HEK293 (cell line): ENCODE results near the gene RBMS3.

ENCODE experiments used
- GFI1B ChIP-seq: fragments of 450-650 bp; formaldehyde crosslinking; IDR thresholded peaks from 2 replicates; pipeline ENCODE4 v1.5.1; 2016; ENCODE audit warnings: missing biosample characterization, missing genetic modification characterization
- SETDB1 ChIP-seq: IDR thresholded peaks from one replicate; pipeline ENCODE4 v1.6.1; 2017; ENCODE audit warnings: mild to moderate bottlenecking, low read length, moderate library complexity, mixed read lengths; ENCODE audit not compliant: insufficient read length
- ZFP37 ChIP-seq: fragments of 450-650 bp; formaldehyde crosslinking; IDR thresholded peaks from 2 replicates; pipeline ENCODE4 v1.5.1; 2016; ENCODE audit warnings: missing biosample characterization, missing genetic modification characterization
- ZNF175 ChIP-seq: fragments of 450-650 bp; formaldehyde crosslinking; IDR thresholded peaks from 2 replicates; pipeline ENCODE4 v1.5.1; 2016; ENCODE audit warnings: missing biosample characterization, missing genetic modification characterization
- ZNF529 ChIP-seq: fragments of 450-650 bp; formaldehyde crosslinking; IDR thresholded peaks from 2 replicates; pipeline ENCODE4 v1.5.1; 2017; ENCODE audit warnings: missing genetic modification characterization, missing biosample characterization; ENCODE audit not compliant: insufficient replicate concordance
- TF ChIP-seq, protein P1 (sequence below): fragments of 450-650 bp; formaldehyde crosslinking; IDR thresholded peaks from 2 replicates; pipeline ENCODE4 v1.5.1; 2016; ENCODE audit warnings: missing biosample characterization, missing genetic modification characterization
- TF ChIP-seq, protein P2 (sequence below): fragments of 450-650 bp; formaldehyde crosslinking; IDR thresholded peaks from 2 replicates; pipeline ENCODE4 v1.5.1; 2016; ENCODE audit warnings: missing biosample characterization, missing genetic modification characterization, borderline replicate concordance
- TF ChIP-seq, protein P3 (sequence below): fragments of 450-650 bp; formaldehyde crosslinking; IDR thresholded peaks from 2 replicates; pipeline ENCODE4 v1.5.1; 2016; ENCODE audit warnings: missing biosample characterization, missing genetic modification characterization
- TF ChIP-seq, protein P4 (sequence below): fragments of 450-650 bp; formaldehyde crosslinking; IDR thresholded peaks from 2 replicates; pipeline ENCODE4 v1.5.1; 2017; ENCODE audit warnings: missing biosample characterization, missing genetic modification characterization

DNA sequence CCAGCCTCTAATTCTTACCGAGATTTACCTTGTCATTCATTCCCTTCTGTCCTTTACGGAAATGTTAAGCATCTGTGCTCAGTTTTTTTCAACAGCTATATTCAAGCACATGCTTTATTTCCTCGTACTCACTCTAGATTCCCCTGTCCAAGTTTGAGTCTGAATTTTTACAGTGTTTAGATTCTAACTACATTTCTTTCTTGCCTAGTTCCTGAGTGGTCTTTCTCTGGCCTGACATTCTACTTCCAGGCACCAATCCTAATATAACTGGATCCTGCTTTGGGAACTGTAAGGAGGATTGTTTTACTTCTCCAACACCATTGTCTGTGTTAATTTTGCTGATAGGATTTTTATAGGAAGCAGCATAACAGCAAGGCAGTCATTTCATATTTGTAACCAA lies 222.4 kb downstream of the RBMS3 start:
- TF ChIP-seq GFI1B (tag by site-specific recombination), result no peak
- no peak for TF ChIP-seq ZNF529 (tag by site-specific recombination)
- TF ChIP-seq, protein P1, sequence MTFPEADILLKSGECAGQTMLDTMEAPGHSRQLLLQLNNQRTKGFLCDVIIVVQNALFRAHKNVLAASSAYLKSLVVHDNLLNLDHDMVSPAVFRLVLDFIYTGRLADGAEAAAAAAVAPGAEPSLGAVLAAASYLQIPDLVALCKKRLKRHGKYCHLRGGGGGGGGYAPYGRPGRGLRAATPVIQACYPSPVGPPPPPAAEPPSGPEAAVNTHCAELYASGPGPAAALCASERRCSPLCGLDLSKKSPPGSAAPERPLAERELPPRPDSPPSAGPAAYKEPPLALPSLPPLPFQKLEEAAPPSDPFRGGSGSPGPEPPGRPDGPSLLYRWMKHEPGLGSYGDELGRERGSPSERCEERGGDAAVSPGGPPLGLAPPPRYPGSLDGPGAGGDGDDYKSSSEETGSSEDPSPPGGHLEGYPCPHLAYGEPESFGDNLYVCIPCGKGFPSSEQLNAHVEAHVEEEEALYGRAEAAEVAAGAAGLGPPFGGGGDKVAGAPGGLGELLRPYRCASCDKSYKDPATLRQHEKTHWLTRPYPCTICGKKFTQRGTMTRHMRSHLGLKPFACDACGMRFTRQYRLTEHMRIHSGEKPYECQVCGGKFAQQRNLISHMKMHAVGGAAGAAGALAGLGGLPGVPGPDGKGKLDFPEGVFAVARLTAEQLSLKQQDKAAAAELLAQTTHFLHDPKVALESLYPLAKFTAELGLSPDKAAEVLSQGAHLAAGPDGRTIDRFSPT (tag by site-specific recombination), result no peak
- TF ChIP-seq, protein P2, sequence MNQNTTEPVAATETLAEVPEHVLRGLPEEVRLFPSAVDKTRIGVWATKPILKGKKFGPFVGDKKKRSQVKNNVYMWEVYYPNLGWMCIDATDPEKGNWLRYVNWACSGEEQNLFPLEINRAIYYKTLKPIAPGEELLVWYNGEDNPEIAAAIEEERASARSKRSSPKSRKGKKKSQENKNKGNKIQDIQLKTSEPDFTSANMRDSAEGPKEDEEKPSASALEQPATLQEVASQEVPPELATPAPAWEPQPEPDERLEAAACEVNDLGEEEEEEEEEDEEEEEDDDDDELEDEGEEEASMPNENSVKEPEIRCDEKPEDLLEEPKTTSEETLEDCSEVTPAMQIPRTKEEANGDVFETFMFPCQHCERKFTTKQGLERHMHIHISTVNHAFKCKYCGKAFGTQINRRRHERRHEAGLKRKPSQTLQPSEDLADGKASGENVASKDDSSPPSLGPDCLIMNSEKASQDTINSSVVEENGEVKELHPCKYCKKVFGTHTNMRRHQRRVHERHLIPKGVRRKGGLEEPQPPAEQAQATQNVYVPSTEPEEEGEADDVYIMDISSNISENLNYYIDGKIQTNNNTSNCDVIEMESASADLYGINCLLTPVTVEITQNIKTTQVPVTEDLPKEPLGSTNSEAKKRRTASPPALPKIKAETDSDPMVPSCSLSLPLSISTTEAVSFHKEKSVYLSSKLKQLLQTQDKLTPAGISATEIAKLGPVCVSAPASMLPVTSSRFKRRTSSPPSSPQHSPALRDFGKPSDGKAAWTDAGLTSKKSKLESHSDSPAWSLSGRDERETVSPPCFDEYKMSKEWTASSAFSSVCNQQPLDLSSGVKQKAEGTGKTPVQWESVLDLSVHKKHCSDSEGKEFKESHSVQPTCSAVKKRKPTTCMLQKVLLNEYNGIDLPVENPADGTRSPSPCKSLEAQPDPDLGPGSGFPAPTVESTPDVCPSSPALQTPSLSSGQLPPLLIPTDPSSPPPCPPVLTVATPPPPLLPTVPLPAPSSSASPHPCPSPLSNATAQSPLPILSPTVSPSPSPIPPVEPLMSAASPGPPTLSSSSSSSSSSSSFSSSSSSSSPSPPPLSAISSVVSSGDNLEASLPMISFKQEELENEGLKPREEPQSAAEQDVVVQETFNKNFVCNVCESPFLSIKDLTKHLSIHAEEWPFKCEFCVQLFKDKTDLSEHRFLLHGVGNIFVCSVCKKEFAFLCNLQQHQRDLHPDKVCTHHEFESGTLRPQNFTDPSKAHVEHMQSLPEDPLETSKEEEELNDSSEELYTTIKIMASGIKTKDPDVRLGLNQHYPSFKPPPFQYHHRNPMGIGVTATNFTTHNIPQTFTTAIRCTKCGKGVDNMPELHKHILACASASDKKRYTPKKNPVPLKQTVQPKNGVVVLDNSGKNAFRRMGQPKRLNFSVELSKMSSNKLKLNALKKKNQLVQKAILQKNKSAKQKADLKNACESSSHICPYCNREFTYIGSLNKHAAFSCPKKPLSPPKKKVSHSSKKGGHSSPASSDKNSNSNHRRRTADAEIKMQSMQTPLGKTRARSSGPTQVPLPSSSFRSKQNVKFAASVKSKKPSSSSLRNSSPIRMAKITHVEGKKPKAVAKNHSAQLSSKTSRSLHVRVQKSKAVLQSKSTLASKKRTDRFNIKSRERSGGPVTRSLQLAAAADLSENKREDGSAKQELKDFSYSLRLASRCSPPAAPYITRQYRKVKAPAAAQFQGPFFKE (tag by site-specific recombination), result no peak
- TF ChIP-seq, protein P3, sequence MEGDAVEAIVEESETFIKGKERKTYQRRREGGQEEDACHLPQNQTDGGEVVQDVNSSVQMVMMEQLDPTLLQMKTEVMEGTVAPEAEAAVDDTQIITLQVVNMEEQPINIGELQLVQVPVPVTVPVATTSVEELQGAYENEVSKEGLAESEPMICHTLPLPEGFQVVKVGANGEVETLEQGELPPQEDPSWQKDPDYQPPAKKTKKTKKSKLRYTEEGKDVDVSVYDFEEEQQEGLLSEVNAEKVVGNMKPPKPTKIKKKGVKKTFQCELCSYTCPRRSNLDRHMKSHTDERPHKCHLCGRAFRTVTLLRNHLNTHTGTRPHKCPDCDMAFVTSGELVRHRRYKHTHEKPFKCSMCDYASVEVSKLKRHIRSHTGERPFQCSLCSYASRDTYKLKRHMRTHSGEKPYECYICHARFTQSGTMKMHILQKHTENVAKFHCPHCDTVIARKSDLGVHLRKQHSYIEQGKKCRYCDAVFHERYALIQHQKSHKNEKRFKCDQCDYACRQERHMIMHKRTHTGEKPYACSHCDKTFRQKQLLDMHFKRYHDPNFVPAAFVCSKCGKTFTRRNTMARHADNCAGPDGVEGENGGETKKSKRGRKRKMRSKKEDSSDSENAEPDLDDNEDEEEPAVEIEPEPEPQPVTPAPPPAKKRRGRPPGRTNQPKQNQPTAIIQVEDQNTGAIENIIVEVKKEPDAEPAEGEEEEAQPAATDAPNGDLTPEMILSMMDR (tag by site-specific recombination), result no peak
- TF ChIP-seq SETDB1, result no peak
- TF ChIP-seq, protein P4, sequence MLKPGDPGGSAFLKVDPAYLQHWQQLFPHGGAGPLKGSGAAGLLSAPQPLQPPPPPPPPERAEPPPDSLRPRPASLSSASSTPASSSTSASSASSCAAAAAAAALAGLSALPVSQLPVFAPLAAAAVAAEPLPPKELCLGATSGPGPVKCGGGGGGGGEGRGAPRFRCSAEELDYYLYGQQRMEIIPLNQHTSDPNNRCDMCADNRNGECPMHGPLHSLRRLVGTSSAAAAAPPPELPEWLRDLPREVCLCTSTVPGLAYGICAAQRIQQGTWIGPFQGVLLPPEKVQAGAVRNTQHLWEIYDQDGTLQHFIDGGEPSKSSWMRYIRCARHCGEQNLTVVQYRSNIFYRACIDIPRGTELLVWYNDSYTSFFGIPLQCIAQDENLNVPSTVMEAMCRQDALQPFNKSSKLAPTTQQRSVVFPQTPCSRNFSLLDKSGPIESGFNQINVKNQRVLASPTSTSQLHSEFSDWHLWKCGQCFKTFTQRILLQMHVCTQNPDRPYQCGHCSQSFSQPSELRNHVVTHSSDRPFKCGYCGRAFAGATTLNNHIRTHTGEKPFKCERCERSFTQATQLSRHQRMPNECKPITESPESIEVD (tag by site-specific recombination), result no peak
- TF ChIP-seq ZNF175, result no peak
- no peak for TF ChIP-seq ZFP37 (tag by site-specific recombination)
